WTC11 (cell line): Measurements from ENCODE around the gene RITA1.

ENCODE experiments used
- CTCF ChIP-seq: fragments of 200-600 bp; IDR thresholded peaks from 2 replicates; pipeline ENCODE4 v1.8.0; 2022; ENCODE audit warnings: antibody characterized with exemption
- FOXK1 ChIP-seq: sonication (generic); formaldehyde crosslinking; IDR thresholded peaks from 2 replicates; pipeline ENCODE4 v1.8.0; 2022; ENCODE audit warnings: mild to moderate bottlenecking, moderate library complexity, missing genetic modification reagents
- PRDM15 ChIP-seq: sonication (generic); formaldehyde crosslinking; IDR thresholded peaks from 2 replicates; pipeline ENCODE4 v1.8.0; 2022; ENCODE audit warnings: missing genetic modification reagents
- SP1 ChIP-seq: sonication (generic); formaldehyde crosslinking; conservative IDR thresholded peaks from 2 replicates; pipeline ENCODE4 v1.8.1; 2022; ENCODE audit warnings: missing genetic modification reagents
- TCF7 ChIP-seq: sonication (generic); formaldehyde crosslinking; IDR thresholded peaks from 2 replicates; pipeline ENCODE4 v1.8.0; 2022; ENCODE audit warnings: mild to moderate bottlenecking, low read depth, missing genetic modification reagents, moderate library complexity
- TF ChIP-seq, protein P1 (sequence below): sonication (generic); formaldehyde crosslinking; IDR thresholded peaks from 2 replicates; pipeline ENCODE4 v1.8.1; 2022; ENCODE audit warnings: low read depth, mild to moderate bottlenecking, moderate library complexity, missing genetic modification reagents, borderline replicate concordance

- no peak for TF ChIP-seq CTCF
- TF ChIP-seq, protein P1, sequence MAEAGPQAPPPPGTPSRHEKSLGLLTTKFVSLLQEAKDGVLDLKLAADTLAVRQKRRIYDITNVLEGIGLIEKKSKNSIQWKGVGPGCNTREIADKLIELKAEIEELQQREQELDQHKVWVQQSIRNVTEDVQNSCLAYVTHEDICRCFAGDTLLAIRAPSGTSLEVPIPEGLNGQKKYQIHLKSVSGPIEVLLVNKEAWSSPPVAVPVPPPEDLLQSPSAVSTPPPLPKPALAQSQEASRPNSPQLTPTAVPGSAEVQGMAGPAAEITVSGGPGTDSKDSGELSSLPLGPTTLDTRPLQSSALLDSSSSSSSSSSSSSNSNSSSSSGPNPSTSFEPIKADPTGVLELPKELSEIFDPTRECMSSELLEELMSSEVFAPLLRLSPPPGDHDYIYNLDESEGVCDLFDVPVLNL (CRISPR knock-in tag), result no peak
- TF ChIP-seq SP1 (CRISPR knock-in tag), result no peak
- TF ChIP-seq TCF7 (CRISPR knock-in tag), result no peak
- no peak for TF ChIP-seq FOXK1 (CRISPR knock-in tag)
- TF ChIP-seq PRDM15 (CRISPR knock-in tag), result no peak
These were observed 39.6 kb upstream of the RITA1 start for GRCh38 chr12:113145720-113146551.
